Measurements from ENCODE around the gene ZNHIT3.

The ZNHIT3 gene

GRCh38 chr17:36485805-36486203, 677 bp upstream of the ZNHIT3 start:
- TF ChIP-seq ZNF274 (IDR thresholded peaks at IDR 0.05; ENCODE audit: low read depth, low read length): no peak
- no peak for TF ChIP-seq SUZ12 (IDR thresholded peaks at IDR 0.05; ENCODE audit: extremely low read depth, insufficient read depth, insufficient read length)
- TF ChIP-seq YY1 (IDR thresholded peaks at IDR 0.05; ENCODE audit: insufficient read depth, insufficient read length): no peak
- Histone ChIP-seq H3K9me3 (ENCODE audit: insufficient read depth, low read length) (peaks cover 4% of the 10 kb centered on the region; the same call in 1 of the 2 replicates), H3K36me3 (ENCODE audit: insufficient read depth, insufficient read length, low read length) (peaks cover 3% of the 10 kb centered on the region), H3K9ac (ENCODE audit: insufficient read length, low read depth) (peak overlapping the region; percentile 52), H3K27me3 (ENCODE audit: insufficient read depth, insufficient read length) (peaks cover 17% of the 10 kb centered on the region), H3K4me3 (ENCODE audit: insufficient read length, low read depth) (peak overlapping the region; percentile 84), H3K4me1 (ENCODE audit: insufficient read depth, insufficient read length) (peaks cover 2% of the 10 kb centered on the region)
- DNase-seq (ENCODE audit: low read depth, low spot score): no peak

- H3K27me3 ChIP-seq (ENCODE audit: insufficient read depth, insufficient read length): no peaks in the 10 kb centered on the region
- no peak for TF ChIP-seq YY1 (IDR thresholded peaks at IDR 0.05; ENCODE audit: insufficient read depth, insufficient read length)
- TF ChIP-seq ZNF274 (IDR thresholded peaks at IDR 0.05; ENCODE audit: low read depth, low read length): no peak
- TF ChIP-seq SUZ12 (IDR thresholded peaks at IDR 0.05; ENCODE audit: extremely low read depth, insufficient read depth, insufficient read length): no peak
- H3K4me3 ChIP-seq (ENCODE audit: insufficient read length, low read depth): no peak overlapping the region
- no peaks in the 10 kb centered on the region for H3K4me1 ChIP-seq (ENCODE audit: insufficient read depth, insufficient read length)
- peaks cover 68% of the 10 kb centered on the region for H3K36me3 ChIP-seq (ENCODE audit: insufficient read depth, insufficient read length, low read length)
- H3K9ac ChIP-seq (ENCODE audit: insufficient read length, low read depth): no peak overlapping the region
- no peak for DNase-seq (ENCODE audit: low read depth, low spot score)
- H3K9me3 ChIP-seq (ENCODE audit: insufficient read depth, low read length): no peaks in the 10 kb centered on the region
Observed at GRCh38 chr17:36493956-36494355, 7.5 kb downstream of the ZNHIT3 start.

- Histone ChIP-seq H3K9me3 (ENCODE audit: insufficient read depth, low read length) (no peaks in the 10 kb centered on the region), H3K9ac (ENCODE audit: insufficient read length, low read depth) (no peak overlapping the region), H3K36me3 (ENCODE audit: insufficient read depth, insufficient read length, low read length) (peaks cover 69% of the 10 kb centered on the region), H3K27me3 (ENCODE audit: insufficient read depth, insufficient read length) (no peaks in the 10 kb centered on the region), H3K4me3 (ENCODE audit: insufficient read length, low read depth) (no peak overlapping the region), H3K4me1 (ENCODE audit: insufficient read depth, insufficient read length) (no peaks in the 10 kb centered on the region)
- TF ChIP-seq SUZ12 (IDR thresholded peaks at IDR 0.05; ENCODE audit: extremely low read depth, insufficient read depth, insufficient read length): no peak
- no peak for DNase-seq (ENCODE audit: low read depth, low spot score)
Observed at GRCh38 chr17:36494674-36495073, 8.2 kb downstream of the ZNHIT3 start.

GRCh38 chr17:36495076-36495578, 8.6 kb downstream of the ZNHIT3 start:
- no peak overlapping the region for H3K9ac ChIP-seq (ENCODE audit: insufficient read length, low read depth)
- no peak overlapping the region for H3K4me3 ChIP-seq (ENCODE audit: insufficient read length, low read depth)
- DNase-seq (ENCODE audit: low read depth, low spot score): no peak
- no peaks in the 10 kb centered on the region for H3K27me3 ChIP-seq (ENCODE audit: insufficient read depth, insufficient read length)
- H3K36me3 ChIP-seq (ENCODE audit: insufficient read depth, insufficient read length, low read length): peaks cover 69% of the 10 kb centered on the region
- H3K9me3 ChIP-seq (ENCODE audit: insufficient read depth, low read length): no peaks in the 10 kb centered on the region
- no peak for TF ChIP-seq ZNF274 (IDR thresholded peaks at IDR 0.05; ENCODE audit: low read depth, low read length)
- no peak for TF ChIP-seq YY1 (IDR thresholded peaks at IDR 0.05; ENCODE audit: insufficient read depth, insufficient read length)
- TF ChIP-seq SUZ12 (IDR thresholded peaks at IDR 0.05; ENCODE audit: extremely low read depth, insufficient read depth, insufficient read length): no peak
- H3K4me1 ChIP-seq (ENCODE audit: insufficient read depth, insufficient read length): no peaks in the 10 kb centered on the region

GRCh38 chr17:36496018-36496789, 9.7 kb downstream of the ZNHIT3 start:
- no peaks in the 10 kb centered on the region for H3K9me3 ChIP-seq (ENCODE audit: insufficient read depth, low read length)
- peaks cover 76% of the 10 kb centered on the region for H3K36me3 ChIP-seq (ENCODE audit: insufficient read depth, insufficient read length, low read length)
- no peak for DNase-seq (ENCODE audit: low read depth, low spot score)
- no peak overlapping the region for H3K9ac ChIP-seq (ENCODE audit: insufficient read length, low read depth)
- peaks cover 3% of the 10 kb centered on the region for H3K4me1 ChIP-seq (ENCODE audit: insufficient read depth, insufficient read length)
- TF ChIP-seq SUZ12 (IDR thresholded peaks at IDR 0.05; ENCODE audit: extremely low read depth, insufficient read depth, insufficient read length): no peak
- no peak for TF ChIP-seq ZNF274 (IDR thresholded peaks at IDR 0.05; ENCODE audit: low read depth, low read length)
- no peak for TF ChIP-seq YY1 (IDR thresholded peaks at IDR 0.05; ENCODE audit: insufficient read depth, insufficient read length)
- H3K27me3 ChIP-seq (ENCODE audit: insufficient read depth, insufficient read length): no peaks in the 10 kb centered on the region
- no peak overlapping the region for H3K4me3 ChIP-seq (ENCODE audit: insufficient read length, low read depth)

- no peak for DNase-seq (ENCODE audit: low read depth, low spot score)
- TF ChIP-seq ZNF274 (IDR thresholded peaks at IDR 0.05; ENCODE audit: low read depth, low read length): no peak
- no peak for TF ChIP-seq YY1 (IDR thresholded peaks at IDR 0.05; ENCODE audit: insufficient read depth, insufficient read length)
- no peak for TF ChIP-seq SUZ12 (IDR thresholded peaks at IDR 0.05; ENCODE audit: extremely low read depth, insufficient read depth, insufficient read length)
- Histone ChIP-seq H3K4me3 (ENCODE audit: insufficient read length, low read depth) (no peak overlapping the region), H3K9ac (ENCODE audit: insufficient read length, low read depth) (no peak overlapping the region), H3K36me3 (ENCODE audit: insufficient read depth, insufficient read length, low read length) (peaks cover 77% of the 10 kb centered on the region), H3K27me3 (ENCODE audit: insufficient read depth, insufficient read length) (no peaks in the 10 kb centered on the region), H3K9me3 (ENCODE audit: insufficient read depth, low read length) (no peaks in the 10 kb centered on the region), H3K4me1 (ENCODE audit: insufficient read depth, insufficient read length) (peaks cover 3% of the 10 kb centered on the region)
Observed at GRCh38 chr17:36498155-36498554, 11.7 kb downstream of the ZNHIT3 start.

- peaks cover 3% of the 10 kb centered on the region for H3K4me1 ChIP-seq (ENCODE audit: insufficient read depth, insufficient read length)
- no peak overlapping the region for H3K9ac ChIP-seq (ENCODE audit: insufficient read length, low read depth)
- no peak overlapping the region for H3K4me3 ChIP-seq (ENCODE audit: insufficient read length, low read depth)
- H3K27me3 ChIP-seq (ENCODE audit: insufficient read depth, insufficient read length): no peaks in the 10 kb centered on the region
- TF ChIP-seq ZNF274 (IDR thresholded peaks at IDR 0.05; ENCODE audit: low read depth, low read length): no peak
- TF ChIP-seq SUZ12 (IDR thresholded peaks at IDR 0.05; ENCODE audit: extremely low read depth, insufficient read depth, insufficient read length): no peak
- TF ChIP-seq YY1 (IDR thresholded peaks at IDR 0.05; ENCODE audit: insufficient read depth, insufficient read length): no peak
- DNase-seq (ENCODE audit: low read depth, low spot score): no peak
- no peaks in the 10 kb centered on the region for H3K9me3 ChIP-seq (ENCODE audit: insufficient read depth, low read length)
- peaks cover 78% of the 10 kb centered on the region for H3K36me3 ChIP-seq (ENCODE audit: insufficient read depth, insufficient read length, low read length)
Observed at GRCh38 chr17:36498560-36499300, 12.2 kb downstream of the ZNHIT3 start.
